K562 (cell line): ENCODE results near the gene ASMTL. TPM values are rescaled to one million over a fixed set of nuclear protein-coding genes. Genes with fewer than 3 reads are reported as not detected.

Experiments
- CC2D1A ChIP-seq: fragments of 450-650 bp; IDR thresholded peaks from 2 replicates; pipeline ENCODE4 v1.6.1; 2017; ENCODE audit warnings: mild to moderate bottlenecking
- EP400 ChIP-seq: fragments of 450-650 bp; IDR thresholded peaks from 2 replicates; pipeline ENCODE4 v1.6.1; 2017; ENCODE audit warnings: antibody characterized with exemption, mild to moderate bottlenecking, moderate library complexity
- FOXJ3 ChIP-seq: sonication (generic); formaldehyde crosslinking; IDR thresholded peaks from 2 replicates; pipeline ENCODE4 v1.4.0; 2020; ENCODE audit warnings: mild to moderate bottlenecking, missing genetic modification reagents
- IFI16 ChIP-seq: fragments of 250-450 bp; sonication (Bioruptor Pico); IDR thresholded peaks from 2 replicates; pipeline ENCODE4 v2.1.2; 2022; ENCODE audit warnings: mild to moderate bottlenecking, inconsistent platforms
- JUN ChIP-seq, 2 experiments: sonication (generic) in 1 of 2; formaldehyde crosslinking in 1 of 2; IDR thresholded peaks; 2 replicates each; pipeline versions ENCODE4 v1.6.1 to v1.8.0; 2012 to 2022; ENCODE audit warnings: borderline replicate concordance in 2 of 2, mild to moderate bottlenecking in 2 of 2, improper control_type of control experiment in 1 of 2, low read depth in 1 of 2, low read length in 1 of 2, missing genetic modification reagents in 1 of 2
- MEF2D ChIP-seq: conservative IDR thresholded peaks from 2 replicates; pipeline ENCODE4 v1.6.1; 2016; ENCODE audit warnings: low read depth, missing genetic modification characterization, missing compliant biosample characterization
- NBN ChIP-seq: fragments of 450-650 bp; IDR thresholded peaks from 2 replicates; pipeline ENCODE4 v1.6.1; 2016; ENCODE audit warnings: low read depth, mild to moderate bottlenecking
- POLR2AphosphoS2 ChIP-seq: IDR thresholded peaks from 2 replicates; pipeline ENCODE4 v1.6.1; 2012; ENCODE audit warnings: low read length, improper control_type of control experiment
- PTBP1 ChIP-seq: fragments of 200-400 bp; formaldehyde crosslinking; IDR thresholded peaks from 2 replicates; pipeline ENCODE4 v1.6.1; 2017; ENCODE audit warnings: low read depth, low read length
- RAD21 ChIP-seq, 2 experiments: fragments of 250-450 bp in 1 of 2; fragments of 450-650 bp in 1 of 2; sonication (Bioruptor Pico) in 1 of 2; formaldehyde crosslinking in 1 of 2; IDR thresholded peaks in 1 of 2; conservative IDR thresholded peaks in 1 of 2; 2 replicates each; pipeline versions ENCODE4 v1.4.0 to v1.8.0; 2020 to 2022; ENCODE audit warnings: mild to moderate bottlenecking in 2 of 2, moderate library complexity in 1 of 2
- RBBP5 ChIP-seq: fragments of 200-600 bp; sonication (generic); IDR thresholded peaks from 2 replicates; pipeline ENCODE4 v1.6.1; 2012; ENCODE audit warnings: borderline replicate concordance, mild to moderate bottlenecking, low read length, control low read depth, inconsistent platforms; ENCODE audit not compliant: insufficient read depth, poor library complexity, severe bottlenecking
- RBFOX2 ChIP-seq: fragments of 200-400 bp; formaldehyde crosslinking; IDR thresholded peaks from 2 replicates; pipeline ENCODE4 v1.6.1; 2017; ENCODE audit warnings: low read depth, mild to moderate bottlenecking, low read length, moderate library complexity
- SP2 ChIP-seq: IDR thresholded peaks from 2 replicates; pipeline ENCODE4 v1.6.1; 2011; ENCODE audit warnings: mild to moderate bottlenecking, low read depth, low read length, moderate library complexity; ENCODE audit not compliant: poor library complexity, severe bottlenecking; ENCODE audit errors: extremely low read depth
- TBL1XR1 ChIP-seq, 2 experiments: IDR thresholded peaks; 2 replicates each; pipeline ENCODE4 v1.6.1; 2012; ENCODE audit warnings: improper control_type of control experiment in 2 of 2, low read length in 2 of 2, mild to moderate bottlenecking in 1 of 2
- polyA plus RNA-seq, 8 experiments: library from polyadenylated mRNA; depleted of rRNA in 4 of 8; stranded (reverse) in 5 of 8; unstranded in 3 of 8; fragments of >200 nt; fragmentation: Nextera tagmentation in 2 of 8; fragmentation: Illumina TruSeq in 1 of 8; extraction: Ambion mirVana in 2 of 8; extraction: Trizol in 1 of 8; gene quantifications; 2 replicates each; pipeline versions ENCODE4 v1.2.1 to v1.2.3, GENCODE V29; 2011 to 2014; ENCODE audit warnings: inconsistent platforms in 1 of 8, missing spikeins in 1 of 8
- total RNA-seq, 7 experiments: library from RNA; depleted of rRNA in 6 of 7; stranded (reverse); fragments of >200 nt in 6 of 7; fragmentation: Illumina TruSeq in 2 of 7; extraction: Trizol in 2 of 7; gene quantifications; 2 replicates each; pipeline versions ENCODE4 v1.2.1 to v1.2.3, GENCODE V29; 2011 to 2021; ENCODE audit warnings: low replicate concordance in 1 of 7
- TF ChIP-seq, protein P1 (sequence below): fragments of 250-450 bp; sonication (Bioruptor Pico); IDR thresholded peaks from 2 replicates; pipeline ENCODE4 v1.9.0; 2021; ENCODE audit warnings: mild to moderate bottlenecking, inconsistent platforms
- TF ChIP-seq, protein P2 (sequence below): fragments of 450-650 bp; formaldehyde crosslinking; IDR thresholded peaks from 2 replicates; pipeline ENCODE4 v1.4.0; 2022; ENCODE audit warnings: mild to moderate bottlenecking, moderate library complexity
- TF ChIP-seq, protein P3 (sequence below): fragments of 450-650 bp; IDR thresholded peaks from 2 replicates; pipeline ENCODE4 v1.6.1; 2016; ENCODE audit warnings: missing biosample characterization, missing genetic modification characterization
- TF ChIP-seq, protein P4 (sequence below): fragments of 200-800 bp; sonication (Bioruptor generic); IDR thresholded peaks from 2 replicates; pipeline ENCODE4 v1.6.1; 2017; ENCODE audit warnings: missing genetic modification characterization, missing compliant biosample characterization
- TF ChIP-seq, protein P5 (sequence below): sonication (generic); formaldehyde crosslinking; IDR thresholded peaks from 2 replicates; pipeline ENCODE4 v1.8.0; 2022; ENCODE audit warnings: missing genetic modification reagents, mild to moderate bottlenecking, moderate library complexity, borderline replicate concordance

The ASMTL gene
- total and polyA plus RNA-seq, 9 of the 15 experiments (the other 6 are each of a cell fraction or from before 2014, with no cell fraction given) = 0.56 to 20.6 (median 7.6) TPM

DNA sequence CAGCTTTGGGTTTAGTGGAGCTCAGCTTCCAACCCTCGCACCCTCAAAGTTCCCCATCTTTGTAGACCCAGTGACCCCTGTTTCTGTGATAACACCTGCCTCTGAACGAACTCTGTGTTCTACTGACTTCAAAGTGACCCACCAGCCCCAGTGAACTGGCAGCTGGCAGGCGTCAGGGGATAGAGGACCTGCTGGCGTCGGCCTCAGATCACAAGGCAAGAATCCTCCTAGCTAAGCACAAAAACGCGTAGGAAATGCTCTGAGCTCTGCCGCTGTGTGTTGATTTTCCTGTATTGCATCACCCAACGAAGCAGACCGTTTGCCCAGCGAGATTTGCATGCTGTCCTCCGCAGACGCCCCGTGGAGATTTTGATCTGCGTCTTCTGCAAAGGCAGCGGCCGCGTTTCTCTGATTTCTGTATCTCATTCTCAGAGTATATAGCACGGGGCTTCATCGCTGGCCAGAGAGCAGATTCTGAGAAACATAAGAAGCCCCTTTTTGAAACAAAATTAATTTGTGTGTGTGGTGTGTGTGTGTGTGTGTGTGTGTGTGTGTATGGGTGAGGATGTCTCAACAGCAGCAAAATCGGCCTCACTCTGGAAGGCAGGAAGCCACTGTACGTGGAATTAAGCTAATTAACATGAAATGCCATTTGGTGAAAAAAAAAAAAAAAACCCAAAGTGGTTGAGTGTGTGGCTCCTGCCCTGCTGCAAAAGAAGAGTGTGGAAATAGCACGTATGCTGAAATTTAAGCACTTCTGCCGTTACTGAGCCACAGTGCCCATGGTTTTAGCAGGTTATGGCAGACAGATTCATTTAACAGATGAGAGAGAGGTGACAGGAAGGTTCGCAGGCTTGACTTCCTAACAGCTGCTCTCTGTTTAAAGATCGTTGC is 29.2 kb upstream of the ASMTL start (continued):
- TF ChIP-seq TBL1XR1 (IDR thresholded peaks at IDR 0.05; ENCODE audit: low read length in 2 of 2) (peak in 1 of 2 experiments; percentile 41; a peak in 2 of 4 replicates), CC2D1A (no peak), IFI16 (CRISPR knock-in tag) (no peak), NBN (peak; percentile 45; the same call in 1 of the 2 replicates), RBBP5 (peak; percentile 39), EP400 (peak; percentile 79), FOXJ3 (CRISPR knock-in tag) (no peak), POLR2AphosphoS2 (no peak), JUN (IDR thresholded peaks at IDR 0.05; ENCODE audit: borderline replicate concordance, low read depth, low read length) (peak; percentile 74), JUN (CRISPR knock-in tag; IDR thresholded peaks at IDR 0.05; ENCODE audit: borderline replicate concordance) (no peak), MEF2D (0 out of 2 replicates have a peak, but pooled peaks have one; percentile 14), RBFOX2 (peak; percentile 71), RAD21 (CRISPR knock-in tag; conservative IDR thresholded peaks at IDR 0.05 in 1 of 2, IDR thresholded peaks at IDR 0.05 in 1 of 2) (peak in 1 of 2 experiments; percentile 22; a peak in 2 of 4 replicates), PTBP1 (no peak), SP2 (no peak)
- TF ChIP-seq, protein P1, sequence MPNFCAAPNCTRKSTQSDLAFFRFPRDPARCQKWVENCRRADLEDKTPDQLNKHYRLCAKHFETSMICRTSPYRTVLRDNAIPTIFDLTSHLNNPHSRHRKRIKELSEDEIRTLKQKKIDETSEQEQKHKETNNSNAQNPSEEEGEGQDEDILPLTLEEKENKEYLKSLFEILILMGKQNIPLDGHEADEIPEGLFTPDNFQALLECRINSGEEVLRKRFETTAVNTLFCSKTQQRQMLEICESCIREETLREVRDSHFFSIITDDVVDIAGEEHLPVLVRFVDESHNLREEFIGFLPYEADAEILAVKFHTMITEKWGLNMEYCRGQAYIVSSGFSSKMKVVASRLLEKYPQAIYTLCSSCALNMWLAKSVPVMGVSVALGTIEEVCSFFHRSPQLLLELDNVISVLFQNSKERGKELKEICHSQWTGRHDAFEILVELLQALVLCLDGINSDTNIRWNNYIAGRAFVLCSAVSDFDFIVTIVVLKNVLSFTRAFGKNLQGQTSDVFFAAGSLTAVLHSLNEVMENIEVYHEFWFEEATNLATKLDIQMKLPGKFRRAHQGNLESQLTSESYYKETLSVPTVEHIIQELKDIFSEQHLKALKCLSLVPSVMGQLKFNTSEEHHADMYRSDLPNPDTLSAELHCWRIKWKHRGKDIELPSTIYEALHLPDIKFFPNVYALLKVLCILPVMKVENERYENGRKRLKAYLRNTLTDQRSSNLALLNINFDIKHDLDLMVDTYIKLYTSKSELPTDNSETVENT (CRISPR knock-in tag) = no peak
- TF ChIP-seq, protein P2, sequence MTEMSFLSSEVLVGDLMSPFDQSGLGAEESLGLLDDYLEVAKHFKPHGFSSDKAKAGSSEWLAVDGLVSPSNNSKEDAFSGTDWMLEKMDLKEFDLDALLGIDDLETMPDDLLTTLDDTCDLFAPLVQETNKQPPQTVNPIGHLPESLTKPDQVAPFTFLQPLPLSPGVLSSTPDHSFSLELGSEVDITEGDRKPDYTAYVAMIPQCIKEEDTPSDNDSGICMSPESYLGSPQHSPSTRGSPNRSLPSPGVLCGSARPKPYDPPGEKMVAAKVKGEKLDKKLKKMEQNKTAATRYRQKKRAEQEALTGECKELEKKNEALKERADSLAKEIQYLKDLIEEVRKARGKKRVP = peak; percentile 96
- TF ChIP-seq, protein P3, sequence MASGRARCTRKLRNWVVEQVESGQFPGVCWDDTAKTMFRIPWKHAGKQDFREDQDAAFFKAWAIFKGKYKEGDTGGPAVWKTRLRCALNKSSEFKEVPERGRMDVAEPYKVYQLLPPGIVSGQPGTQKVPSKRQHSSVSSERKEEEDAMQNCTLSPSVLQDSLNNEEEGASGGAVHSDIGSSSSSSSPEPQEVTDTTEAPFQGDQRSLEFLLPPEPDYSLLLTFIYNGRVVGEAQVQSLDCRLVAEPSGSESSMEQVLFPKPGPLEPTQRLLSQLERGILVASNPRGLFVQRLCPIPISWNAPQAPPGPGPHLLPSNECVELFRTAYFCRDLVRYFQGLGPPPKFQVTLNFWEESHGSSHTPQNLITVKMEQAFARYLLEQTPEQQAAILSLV (tag) = peak; percentile 72
- TF ChIP-seq, protein P4, sequence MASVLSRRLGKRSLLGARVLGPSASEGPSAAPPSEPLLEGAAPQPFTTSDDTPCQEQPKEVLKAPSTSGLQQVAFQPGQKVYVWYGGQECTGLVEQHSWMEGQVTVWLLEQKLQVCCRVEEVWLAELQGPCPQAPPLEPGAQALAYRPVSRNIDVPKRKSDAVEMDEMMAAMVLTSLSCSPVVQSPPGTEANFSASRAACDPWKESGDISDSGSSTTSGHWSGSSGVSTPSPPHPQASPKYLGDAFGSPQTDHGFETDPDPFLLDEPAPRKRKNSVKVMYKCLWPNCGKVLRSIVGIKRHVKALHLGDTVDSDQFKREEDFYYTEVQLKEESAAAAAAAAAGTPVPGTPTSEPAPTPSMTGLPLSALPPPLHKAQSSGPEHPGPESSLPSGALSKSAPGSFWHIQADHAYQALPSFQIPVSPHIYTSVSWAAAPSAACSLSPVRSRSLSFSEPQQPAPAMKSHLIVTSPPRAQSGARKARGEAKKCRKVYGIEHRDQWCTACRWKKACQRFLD = peak; percentile 84
- TF ChIP-seq, protein P5, sequence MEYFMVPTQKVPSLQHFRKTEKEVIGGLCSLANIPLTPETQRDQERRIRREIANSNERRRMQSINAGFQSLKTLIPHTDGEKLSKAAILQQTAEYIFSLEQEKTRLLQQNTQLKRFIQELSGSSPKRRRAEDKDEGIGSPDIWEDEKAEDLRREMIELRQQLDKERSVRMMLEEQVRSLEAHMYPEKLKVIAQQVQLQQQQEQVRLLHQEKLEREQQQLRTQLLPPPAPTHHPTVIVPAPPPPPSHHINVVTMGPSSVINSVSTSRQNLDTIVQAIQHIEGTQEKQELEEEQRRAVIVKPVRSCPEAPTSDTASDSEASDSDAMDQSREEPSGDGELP (CRISPR knock-in tag) = peak; percentile 36; the same call in 1 of the 2 replicates
